Esophagus squamous epithelium (tissue), 4 donors: ENCODE measurements around the gene TMEM178B.

Experiments
- CTCF ChIP-seq, 6 experiments: fragments of 450-650 bp in 4 of 6; fragments of 200-600 bp in 2 of 6; sonication (generic) in 2 of 6; IDR thresholded peaks; one replicate each; pipeline ENCODE4 v1.5.1; 2016 to 2019; ENCODE audit warnings: antibody characterized with exemption in 6 of 6, mild to moderate bottlenecking in 4 of 6, moderate library complexity in 4 of 6
- POLR2A ChIP-seq, 4 donors: fragments of 450-650 bp; IDR thresholded peaks; one replicate each; pipeline ENCODE4 v1.6.1; 2017; ENCODE audit warnings: antibody characterized with exemption in 4 of 4, mild to moderate bottlenecking in 4 of 4, moderate library complexity in 3 of 4

- TF ChIP-seq CTCF (IDR thresholded peaks at IDR 0.05) (no peak), POLR2A (IDR thresholded peaks at IDR 0.05) (no peak)
Observed at GRCh38 chr7:141128506-141128905, 54.6 kb downstream of the TMEM178B start.
